Adrenal gland (tissue), 12 donors: ENCODE data around the gene STK17A. TPM values are rescaled to one million over a fixed set of nuclear protein-coding genes. Genes with fewer than 3 reads are reported as not detected.
"Not testable (repeated sequence)": the region's sequence is repeated elsewhere in the genome, so short reads cannot be mapped to it uniquely, and the experiment has no call there.

Experiments used
- DNase-seq, 7 donors: peaks; one replicate each; pipeline ENCODE4 v3.0.0-alpha.2; 2019 to 2020
- H3K27ac ChIP-seq, 5 donors: fragments of 200-600 bp; sonication (generic) in 4 of 5; 1 replicate in 3 of 5; 2 replicates in 2 of 5; pipeline versions ENCODE4 v1.5.1 to v1.8.0; 2016 to 2020; ENCODE audit warnings: mild to moderate bottlenecking in 1 of 5
- H3K27me3 ChIP-seq: fragments of 200-600 bp; 2 replicates; pipeline ENCODE4 v1.8.0; 2021
- H3K36me3 ChIP-seq, 2 donors: fragments of 200-600 bp; replicated peaks in 1 of 2; 1 replicate in 1 of 2; 2 replicates in 1 of 2; pipeline versions ENCODE4 v1.5.1 to v1.8.0; 2018 to 2022
- H3K4me1 ChIP-seq, 2 donors: fragments of 200-600 bp; replicated peaks in 1 of 2; 1 replicate in 1 of 2; 2 replicates in 1 of 2; pipeline versions ENCODE4 v1.5.1 to v1.8.0; 2018 to 2021
- H3K4me3 ChIP-seq, 4 donors: fragments of 200-600 bp; sonication (generic) in 3 of 4; one replicate each; pipeline ENCODE4 v1.5.1; 2016 to 2018
- H3K9me3 ChIP-seq, 3 donors: fragments of 200-600 bp; sonication (generic) in 1 of 3; replicated peaks in 1 of 3; 1 replicate in 2 of 3; 2 replicates in 1 of 3; pipeline versions ENCODE4 v1.5.1 to v1.8.0; 2016 to 2021
- CTCF ChIP-seq, 6 experiments: fragments of 450-650 bp in 4 of 6; fragments of 200-600 bp in 2 of 6; sonication (generic) in 1 of 6; IDR thresholded peaks; 1 replicate in 5 of 6; 2 replicates in 1 of 6; pipeline versions ENCODE4 v1.5.1 to v1.8.0; 2016 to 2021; ENCODE audit warnings: antibody characterized with exemption in 6 of 6, mild to moderate bottlenecking in 2 of 6, moderate library complexity in 1 of 6
- POLR2A ChIP-seq, 2 donors: fragments of 450-650 bp; IDR thresholded peaks; one replicate each; pipeline ENCODE4 v1.6.1; 2017; ENCODE audit warnings: antibody characterized with exemption in 2 of 2, mild to moderate bottlenecking in 2 of 2, moderate library complexity in 1 of 2
- WGBS, 4 donors: extraction: QIAGEN DNeasy Blood & Tissue Kit in 2 of 4; methylation state at CpG; one replicate each; pipeline versions ENCODE4 v1.1.5 to v1.1.7; 2013 to 2017; 5-methylcytosine and 5-hydroxymethylcytosine counted together
- intact Hi-C, 2 donors: fragments of 100-400 bp; cut with DNase I; formaldehyde crosslinking; loops; one replicate each; pipeline versions ENCODE4 v1.14.1 to v1.15.0; 2022 to 2023
- polyA plus RNA-seq, 3 donors: library from polyadenylated mRNA; stranded (reverse); fragments of 200-250 nt in 2 of 3; fragments of 350-450 nt in 1 of 3; fragmentation: Illumina TruSeq in 1 of 3; extraction: RNeasy Lipid Tissue Mini Kit (QIAGEN cat#74804) in 1 of 3; gene quantifications; one replicate each; pipeline ENCODE4 v1.2.3, GENCODE V29; 2013 to 2014
- total RNA-seq, 9 donors: library from RNA; depleted of rRNA in 4 of 9; stranded (reverse); fragments of >200 nt in 4 of 9; fragments of 120-200 nt in 1 of 9; fragmentation: NEBNext Ultra II Directional in 1 of 9; extraction: Animal tissue kit (Norgen Biotek cat#: 25700) in 1 of 9; gene quantifications; one replicate each; pipeline versions ENCODE4 v1.1.0 to v1.2.4, GENCODE V29; 2013 to 2023
- donor health status: healthy with polysubstance abuse.
- donor health status: Bipolar disorder and iron deficiency.
- donor health status: DM: yes; HTN: yes; CAD: no.
- donor health status: DM: no; HTN: no; CAD: no.
- donor health status: DM: no; HTN: no; CAD: no.
- donor health status: DM: yes; HTN: yes; CAD: no.

Gene STK17A
- total and polyA plus RNA-seq, 12 donors: 7.8 to 46.0 (median 26.2) TPM

GRCh38 chr7:43624156-43624555, 41.2 kb downstream of the STK17A start:
- no peaks in the 10 kb centered on the region for H3K27me3 ChIP-seq
- no peaks in the 10 kb centered on the region for H3K9me3 ChIP-seq
- no peak for DNase-seq
- H3K27ac ChIP-seq: no peak overlapping the region
- no peaks in the 10 kb centered on the region for H3K4me1 ChIP-seq
- WGBS, 4 donors: 88 to 95% (median 90%) methylated on average over 2 of the region's 2 CpGs
- TF ChIP-seq POLR2A (IDR thresholded peaks at IDR 0.05) (no peak), CTCF (IDR thresholded peaks at IDR 0.05) (no peak)
- intact Hi-C loops: no loop called here
- H3K36me3 ChIP-seq: peaks cover 0 to 30% of the 10 kb centered on the region in 2 donors
- H3K4me3 ChIP-seq: no peak overlapping the region

- intact Hi-C loops: no loop called here
- no peak for DNase-seq
- Histone ChIP-seq H3K4me1 (no peaks in the 10 kb centered on the region), H3K27me3 (no peaks in the 10 kb centered on the region), H3K9me3 (no peaks in the 10 kb centered on the region), H3K36me3 (peaks cover 0 to 30% of the 10 kb centered on the region in 2 donors), H3K4me3 (no peak overlapping the region), H3K27ac (no peak overlapping the region)
- TF ChIP-seq POLR2A (IDR thresholded peaks at IDR 0.05) (no peak), CTCF (IDR thresholded peaks at IDR 0.05) (no peak)
Observed at GRCh38 chr7:43625453-43625852, 42.5 kb downstream of the STK17A start.

- H3K27me3 ChIP-seq: no peaks in the 10 kb centered on the region
- 94 to 98% (median 95%) methylated on average over 4 of the region's 4 CpGs for WGBS, 4 donors
- H3K36me3 ChIP-seq: peaks cover 0 to 30% of the 10 kb centered on the region in 2 donors
- no peaks in the 10 kb centered on the region for H3K9me3 ChIP-seq
- TF ChIP-seq CTCF (IDR thresholded peaks at IDR 0.05) (no peak), POLR2A (IDR thresholded peaks at IDR 0.05) (no peak)
- DNase-seq: no peak
- H3K27ac ChIP-seq: no peak overlapping the region
- no peak overlapping the region for H3K4me3 ChIP-seq
- intact Hi-C loops: no loop called here
- no peaks in the 10 kb centered on the region for H3K4me1 ChIP-seq
Observed at GRCh38 chr7:43625980-43626379, 43.1 kb downstream of the STK17A start.

GRCh38 chr7:43626695-43627094, 43.8 kb downstream of the STK17A start:
- 84 to 92% (median 89%) methylated on average over 2 of the region's 2 CpGs for WGBS, 4 donors
- H3K4me1 ChIP-seq: no peaks in the 10 kb centered on the region
- H3K27me3 ChIP-seq: no peaks in the 10 kb centered on the region
- no peak overlapping the region for H3K4me3 ChIP-seq
- TF ChIP-seq POLR2A (IDR thresholded peaks at IDR 0.05) (no peak), CTCF (IDR thresholded peaks at IDR 0.05) (no peak)
- no peak overlapping the region for H3K27ac ChIP-seq
- intact Hi-C loops: no loop called here
- peaks cover 0 to 27% of the 10 kb centered on the region in 2 donors for H3K36me3 ChIP-seq
- H3K9me3 ChIP-seq: no peaks in the 10 kb centered on the region
- no peak for DNase-seq

- DNase-seq, intact Hi-C loops, H3K4me1 ChIP-seq, H3K4me3 ChIP-seq, H3K27me3 ChIP-seq, H3K9me3 ChIP-seq, H3K27ac ChIP-seq: not testable (repeated sequence)
- 94 to 98% (median 97%) methylated on average over 3 of the region's 3 CpGs for WGBS, 4 donors
- H3K36me3 ChIP-seq: peaks cover 0 to 31% of the 10 kb centered on the region in 2 donors
Observed at GRCh38 chr7:43627798-43628197, 44.9 kb downstream of the STK17A start.
